SU-DHL-6 (cell line): ENCODE data around the gene NAA38.

Experiments
- CTCF ChIP-seq: fragments of 200-600 bp; sonication (generic); IDR thresholded peaks from one replicate; pipeline ENCODE4 v1.5.1; 2017; ENCODE audit warnings: antibody characterized with exemption, mild to moderate bottlenecking, low read length, moderate library complexity; ENCODE audit not compliant: insufficient read depth, poor library complexity, severe bottlenecking
- EZH2phosphoT487 ChIP-seq: fragments of 200-600 bp; sonication (generic), shearing (Covaris generic); conservative IDR thresholded peaks from 2 replicates; pipeline ENCODE4 v1.6.1; 2018; ENCODE audit warnings: mild to moderate bottlenecking, antibody characterized with exemption, low read length, moderate library complexity, mixed read lengths

GRCh38 chr17:7856811-7857712, at the start of gene NAA38:
- TF ChIP-seq CTCF = no peak
- TF ChIP-seq EZH2phosphoT487 = no peak
